Stimulated activated CD4-positive, alpha-beta T cell treated with anti-CD3 and anti-CD28 coated beads, TNF-alpha, amount 100 ng/mL, for 4 hours (primary cell): ENCODE data around the gene TYW1B.
"Not testable (repeated sequence)": the region's sequence is repeated elsewhere in the genome, so short reads cannot be mapped to it uniquely, and the experiment has no call there.

ENCODE experiments used
- DNase-seq, 3 experiments: peaks; one replicate each; pipeline ENCODE4 v3.0.0-alpha.2; 2020; ENCODE audit warnings: low read depth in 3 of 3

The TYW1B gene, protein sequence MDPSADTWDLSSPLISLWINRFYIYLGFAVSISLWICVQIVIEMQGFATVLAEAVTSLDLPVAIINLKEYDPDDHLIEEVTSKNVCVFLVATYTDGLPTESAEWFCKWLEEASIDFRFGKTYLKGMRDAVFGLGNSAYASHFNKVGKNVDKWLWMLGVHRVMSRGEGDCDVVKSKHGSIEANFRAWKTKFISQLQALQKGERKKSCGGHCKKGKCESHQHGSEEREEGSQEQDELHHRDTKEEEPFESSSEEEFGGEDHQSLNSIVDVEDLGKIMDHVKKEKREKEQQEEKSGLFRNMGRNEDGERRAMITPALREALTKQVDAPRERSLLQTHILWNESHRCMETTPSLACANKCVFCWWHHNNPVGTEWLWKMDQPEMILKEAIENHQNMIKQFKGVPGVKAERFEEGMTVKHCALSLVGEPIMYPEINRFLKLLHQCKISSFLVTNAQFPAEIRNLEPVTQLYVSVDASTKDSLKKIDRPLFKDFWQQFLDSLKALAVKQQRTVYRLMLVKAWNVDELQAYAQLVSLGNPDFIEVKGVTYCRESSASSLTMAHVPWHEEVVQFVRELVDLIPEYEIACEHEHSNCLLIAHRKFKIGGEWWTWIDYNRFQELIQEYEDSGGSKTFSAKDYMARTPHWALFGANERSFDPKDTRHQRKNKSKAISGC

DNA sequence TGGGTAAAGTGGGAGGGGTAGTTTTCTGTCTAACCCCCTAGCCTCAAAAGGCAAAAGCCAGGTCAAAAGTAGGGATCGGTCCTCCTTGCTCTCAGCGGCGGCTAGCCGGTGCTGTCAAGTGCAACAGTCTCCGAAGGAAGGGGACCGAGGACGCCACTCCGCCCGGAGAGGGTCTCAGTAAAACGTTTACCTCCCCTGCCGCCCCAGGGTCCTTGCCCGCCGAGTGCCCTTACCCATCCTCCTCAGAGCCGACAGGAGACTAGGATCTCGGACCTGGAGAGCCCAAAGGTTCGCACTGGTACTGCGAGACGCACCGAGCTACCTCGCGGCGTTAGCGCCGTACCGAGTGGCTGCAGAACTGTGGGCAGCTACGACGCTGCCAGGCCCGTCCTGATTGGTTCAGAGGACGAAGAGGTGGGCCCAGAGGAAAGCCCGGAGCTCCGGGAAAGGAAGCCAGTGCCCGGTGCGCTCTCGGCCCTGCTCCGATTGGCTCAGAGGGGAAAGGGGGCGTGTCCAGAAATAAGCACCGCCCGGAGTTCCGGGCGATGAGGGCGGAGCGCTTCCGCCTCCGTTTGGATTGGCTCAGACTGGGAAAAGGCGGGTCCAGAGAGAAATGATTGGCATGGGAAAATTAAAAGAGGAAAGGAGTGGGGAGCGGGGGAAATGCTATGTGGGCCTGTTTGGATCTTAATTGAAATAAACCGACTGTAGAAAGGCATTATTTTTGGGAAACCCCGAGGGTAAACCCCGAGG, at the start of gene TYW1B:
TSS of gene TYW1B (minus strand) at position 362 of the 753 bp plus-strand sequence. CDS start at position 237, 125 bp downstream.
- DNase-seq: peak; percentile 90 to 95 (median 94)

GRCh38 chr7:72867591-72867990, 39.6 kb upstream of the TYW1B start:
- not testable (repeated sequence) for DNase-seq

DNA sequence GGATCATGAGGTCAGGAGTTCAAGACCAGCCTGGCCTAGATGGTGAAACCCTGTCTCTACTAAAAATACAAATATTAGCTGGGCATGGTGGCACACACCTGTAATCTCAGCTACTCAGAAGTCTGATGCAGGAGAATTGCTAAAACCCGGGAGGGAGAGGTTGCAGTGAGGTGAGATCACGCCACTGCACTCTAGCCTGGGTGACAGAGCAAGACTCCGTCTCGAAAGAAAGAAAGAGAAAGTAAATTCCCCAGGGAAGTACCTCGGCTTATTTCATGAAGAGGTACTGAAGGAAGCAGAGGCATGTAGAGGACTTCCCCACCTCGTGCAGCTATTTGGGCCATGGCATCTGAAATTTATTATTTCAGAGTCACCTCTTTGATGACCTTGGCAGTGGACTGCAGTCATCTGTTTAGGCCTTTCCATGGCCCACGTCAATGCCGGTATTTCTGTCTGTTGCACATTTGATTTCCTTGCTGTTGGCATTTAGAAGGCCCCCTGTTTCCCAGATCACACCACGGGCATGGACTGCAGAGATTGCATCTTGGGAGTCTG, 30.9 kb upstream of the TYW1B start:
- DNase-seq: not testable (repeated sequence)

- not testable (repeated sequence) for DNase-seq
These were observed 29.9 kb upstream of the TYW1B start for GRCh38 chr7:72857925-72858324.

- not testable (repeated sequence) for DNase-seq
These were observed 27.3 kb upstream of the TYW1B start for GRCh38 chr7:72855261-72855660.

DNA sequence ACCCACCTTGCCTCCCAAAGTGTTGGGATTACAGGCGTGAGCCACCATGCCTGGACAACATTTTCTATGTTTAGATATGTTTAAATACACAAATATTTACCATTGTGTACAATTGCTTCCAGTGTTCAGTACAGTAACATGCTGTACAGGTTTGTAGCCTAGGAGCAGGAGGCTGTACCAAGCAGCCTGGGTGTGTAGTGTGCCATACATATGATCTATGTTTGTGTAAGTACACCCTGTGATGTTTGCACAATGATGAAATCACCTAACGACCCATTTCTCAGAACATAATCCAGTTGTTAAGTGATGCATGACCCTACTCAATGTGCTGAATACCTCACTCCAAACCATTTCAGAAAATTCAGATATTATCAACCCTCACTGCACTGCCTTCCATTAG, 24.9 kb upstream of the TYW1B start:
- DNase-seq: not testable (repeated sequence)

DNA sequence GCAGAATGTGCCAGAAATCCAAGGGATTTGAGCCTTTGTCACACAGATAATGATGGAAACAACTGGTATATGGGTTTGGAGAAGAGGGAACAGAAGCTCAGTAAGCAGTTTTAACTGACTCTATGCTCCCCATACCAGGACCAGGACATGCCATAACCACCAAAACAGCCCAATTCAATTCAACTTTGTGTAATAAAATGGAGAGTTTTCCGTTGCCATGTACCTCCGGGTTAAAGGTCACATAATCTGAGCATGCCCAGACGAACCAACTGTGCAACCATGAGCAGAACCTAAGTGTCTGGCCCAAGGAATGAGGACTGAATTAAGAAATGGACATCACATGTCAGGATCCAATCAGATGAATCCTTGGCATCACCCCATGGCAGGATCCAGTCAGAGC, 22.7 kb upstream of the TYW1B start:
- not testable (repeated sequence) for DNase-seq

- not testable (repeated sequence) for DNase-seq
These were observed 16.1 kb upstream of the TYW1B start for GRCh38 chr7:72844146-72844545.

DNA sequence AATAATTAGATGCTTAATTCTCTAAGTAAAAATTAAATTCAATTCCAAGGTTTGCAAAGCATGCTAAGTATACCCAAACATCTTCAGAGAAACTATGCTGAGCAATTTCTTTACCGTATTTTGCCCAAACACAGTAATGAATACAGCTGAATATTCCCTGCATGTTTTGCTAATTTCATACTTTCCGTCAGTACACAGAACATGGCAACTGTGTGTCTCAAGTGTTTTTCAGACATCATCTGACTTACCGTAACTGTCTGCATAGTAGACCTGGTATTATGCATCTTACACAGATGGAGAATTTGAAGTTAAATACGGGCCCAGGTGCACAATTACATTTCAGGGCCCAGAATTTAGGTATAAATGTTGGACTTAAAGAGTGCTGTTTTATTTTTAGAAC, 15.2 kb upstream of the TYW1B start:
- not testable (repeated sequence) for DNase-seq

DNA sequence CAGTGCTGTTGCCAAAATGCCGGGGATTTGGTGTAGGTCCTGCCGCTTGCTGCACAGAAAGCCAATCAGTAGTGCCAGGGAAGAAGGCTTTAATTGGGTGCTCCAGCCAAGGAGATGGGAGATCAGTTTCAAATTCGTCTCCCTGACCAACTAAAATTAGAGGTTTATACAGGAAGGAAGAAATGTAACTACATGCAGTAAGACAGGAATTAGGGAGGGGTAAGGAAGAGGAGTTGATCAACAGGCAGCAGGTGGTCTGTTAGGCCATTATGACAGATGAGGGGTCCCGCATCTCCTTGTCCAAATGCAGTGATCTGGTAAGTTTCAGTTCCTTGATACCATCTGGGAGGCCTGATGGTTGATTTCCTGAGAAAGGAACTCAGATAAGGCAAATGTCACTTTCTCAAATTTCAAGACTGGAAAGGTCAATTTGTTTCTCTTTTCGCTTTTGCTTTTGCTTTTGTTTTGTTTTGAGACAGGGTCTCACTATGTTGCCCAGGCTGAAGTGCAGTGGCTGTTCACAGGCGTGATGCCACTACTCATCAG, 13.0 kb upstream of the TYW1B start:
- not testable (repeated sequence) for DNase-seq

DNA sequence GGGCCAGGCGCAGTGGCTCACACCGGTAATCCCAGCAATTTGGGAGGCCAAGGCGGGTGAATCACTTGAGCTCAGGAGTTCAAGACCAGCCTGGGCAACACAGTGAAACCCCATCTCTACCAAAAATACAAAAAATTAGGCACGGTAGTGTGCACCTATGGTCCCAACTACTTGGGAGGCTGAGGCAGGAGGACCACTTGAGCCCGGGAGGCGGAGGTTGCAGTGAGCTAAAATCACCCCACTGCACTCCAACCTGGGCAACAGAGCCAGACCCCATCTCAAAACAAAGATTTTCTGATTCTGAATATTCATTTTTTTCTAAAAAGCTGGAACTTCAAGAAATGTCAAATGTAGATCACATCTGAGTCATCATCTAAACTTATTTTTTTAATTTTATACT, 10.3 kb upstream of the TYW1B start:
- not testable (repeated sequence) for DNase-seq

GRCh38 chr7:72837291-72837690, 9.3 kb upstream of the TYW1B start:
- DNase-seq: not testable (repeated sequence)

DNA sequence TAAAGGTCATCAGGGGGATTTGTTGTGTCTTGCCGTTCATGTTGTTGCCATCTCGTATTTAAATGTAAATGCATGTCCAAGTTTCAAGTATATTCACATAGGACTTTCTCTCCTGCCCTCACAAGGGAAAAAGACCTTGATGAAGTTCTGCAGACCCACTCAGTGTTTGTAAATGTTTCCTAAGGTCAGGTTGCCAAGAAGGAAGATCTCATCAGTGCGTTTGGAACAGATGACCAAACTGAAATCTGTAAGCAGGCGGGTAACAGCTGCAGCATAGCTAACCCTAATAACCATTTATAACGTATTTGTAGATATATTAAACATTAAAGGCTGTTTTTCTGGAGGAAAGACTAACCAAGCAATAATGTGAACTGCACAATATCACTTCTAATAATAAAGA, 2.6 kb upstream of the TYW1B start:
- not testable (repeated sequence) for DNase-seq

GRCh38 chr7:72829687-72830354, 1.8 kb upstream of the TYW1B start:
- DNase-seq: peak; percentile 3 to 26 (median 13)

- DNase-seq: peak; percentile 83 to 95 (median 94)
These were observed 1.3 kb upstream of the TYW1B start for GRCh38 chr7:72829291-72829686.

- not testable (repeated sequence) for DNase-seq
These were observed 4.0 kb downstream of the TYW1B start for GRCh38 chr7:72823765-72824732.

- DNase-seq: not testable (repeated sequence)
These were observed 5.5 kb downstream of the TYW1B start for GRCh38 chr7:72822497-72822896.

GRCh38 chr7:72818663-72819361, 9.2 kb downstream of the TYW1B start:
- DNase-seq: not testable (repeated sequence)

- DNase-seq: not testable (repeated sequence)
These were observed 10.3 kb downstream of the TYW1B start for GRCh38 chr7:72817661-72818060.
